ENCODE measurements around the gene TTYH3. TPM values are rescaled to one million over a fixed set of nuclear protein-coding genes. Genes with fewer than 3 reads are reported as not detected.
A peak's percentile ranks its signal among the peaks of the same experiment; 100 is the strongest.

Gene TTYH3
- total and polyA plus RNA-seq, 2 of the 13 experiments (the other 11 are each of a cell fraction or from before 2014, with no cell fraction given): 26.3 to 50.0 TPM

DNA sequence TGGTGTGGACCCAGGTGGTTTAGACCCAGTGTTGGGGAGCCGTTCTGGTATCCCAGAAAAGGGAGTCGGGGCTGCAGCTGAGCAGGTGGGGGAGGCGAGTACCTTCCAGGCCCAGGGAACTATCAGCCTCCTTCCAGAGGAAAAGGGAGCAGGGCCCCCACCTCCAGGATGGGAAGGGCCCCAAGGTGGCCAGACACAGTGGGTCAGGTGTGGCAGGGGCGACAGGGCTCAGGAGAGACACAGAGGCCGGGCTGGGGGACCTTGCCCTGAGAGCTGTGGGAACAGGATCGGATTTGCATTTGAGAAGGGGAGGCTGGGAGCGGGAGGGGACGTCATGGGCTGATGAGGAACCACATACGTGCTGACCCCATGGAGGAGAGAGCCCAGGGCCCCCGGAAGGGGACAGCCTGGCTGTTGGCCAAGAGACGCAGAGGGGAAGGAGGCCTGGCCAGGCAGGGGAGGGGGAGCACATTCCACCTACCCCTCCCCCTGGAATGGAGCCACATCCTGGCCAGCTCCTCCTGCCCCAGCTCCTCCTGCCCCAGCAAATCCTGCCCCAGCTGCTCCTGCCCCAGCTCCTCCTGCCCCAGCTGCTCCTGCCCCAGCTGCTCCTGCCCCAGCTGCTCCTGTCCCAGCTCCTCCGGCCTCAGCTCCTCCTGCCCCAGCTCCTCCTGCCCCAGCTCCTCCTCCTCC is 9.7 kb upstream of the TTYH3 start (continued):
- TF ChIP-seq MYC (CRISPR knock-in tag; IDR thresholded peaks at IDR 0.05; ENCODE audit: borderline replicate concordance) (peak; percentile 82), CBFB (CRISPR knock-in tag; IDR thresholded peaks at IDR 0.05) (peak; percentile 66; the same call in 1 of the 2 replicates), SMARCE1 (IDR thresholded peaks at IDR 0.05; ENCODE audit: borderline replicate concordance) (no peak), ZNF496 (CRISPR knock-in tag; IDR thresholded peaks at IDR 0.05; ENCODE audit: insufficient replicate concordance) (no peak), LCORL (IDR thresholded peaks at IDR 0.05) (no peak), LCORL (CRISPR knock-in tag; IDR thresholded peaks at IDR 0.05) (peak; percentile 97), NR3C1 (CRISPR knock-in tag; IDR thresholded peaks at IDR 0.05) (no peak), SP2 (CRISPR knock-in tag; IDR thresholded peaks at IDR 0.05) (peak; percentile 45; the same call in 1 of the 2 replicates), ZNF616 (CRISPR knock-in tag; IDR thresholded peaks at IDR 0.05; ENCODE audit: low read depth) (no peak), ZNF441 (CRISPR knock-in tag; IDR thresholded peaks at IDR 0.05; ENCODE audit: borderline replicate concordance) (peak; percentile 67), DRAP1 (CRISPR knock-in tag; IDR thresholded peaks at IDR 0.05) (peak; percentile 81), PAXIP1 (CRISPR knock-in tag; conservative IDR thresholded peaks at IDR 0.05) (peak; percentile 95), ZNF232 (CRISPR knock-in tag; IDR thresholded peaks at IDR 0.05; ENCODE audit: borderline replicate concordance) (no peak), ZNF317 (CRISPR knock-in tag; IDR thresholded peaks at IDR 0.05) (no peak), SNRNP70 (IDR thresholded peaks at IDR 0.05; ENCODE audit: low read depth, low read length) (no peak), PAF1 (CRISPR knock-in tag; IDR thresholded peaks at IDR 0.05) (no peak), ZNF451 (CRISPR knock-in tag; IDR thresholded peaks at IDR 0.05) (peak; percentile 74; the same call in 1 of the 2 replicates), ZMYM3 (CRISPR knock-in tag; IDR thresholded peaks at IDR 0.05) (peak; percentile 66; the same call in 1 of the 2 replicates), EZH2 (conservative IDR thresholded peaks at IDR 0.05; ENCODE audit: low read depth, low read length) (no peak), CEBPZ (IDR thresholded peaks at IDR 0.05; ENCODE audit: low read length) (no peak), TEAD3 (CRISPR knock-in tag; optimal IDR thresholded peaks at IDR 0.05; ENCODE audit: borderline replicate concordance) (peak; percentile 98), MTF1 (CRISPR knock-in tag; IDR thresholded peaks at IDR 0.05) (no peak), RCOR2 (CRISPR knock-in tag; IDR thresholded peaks at IDR 0.05) (peak; percentile 58; the same call in 1 of the 2 replicates)
- TF ChIP-seq, protein P1, sequence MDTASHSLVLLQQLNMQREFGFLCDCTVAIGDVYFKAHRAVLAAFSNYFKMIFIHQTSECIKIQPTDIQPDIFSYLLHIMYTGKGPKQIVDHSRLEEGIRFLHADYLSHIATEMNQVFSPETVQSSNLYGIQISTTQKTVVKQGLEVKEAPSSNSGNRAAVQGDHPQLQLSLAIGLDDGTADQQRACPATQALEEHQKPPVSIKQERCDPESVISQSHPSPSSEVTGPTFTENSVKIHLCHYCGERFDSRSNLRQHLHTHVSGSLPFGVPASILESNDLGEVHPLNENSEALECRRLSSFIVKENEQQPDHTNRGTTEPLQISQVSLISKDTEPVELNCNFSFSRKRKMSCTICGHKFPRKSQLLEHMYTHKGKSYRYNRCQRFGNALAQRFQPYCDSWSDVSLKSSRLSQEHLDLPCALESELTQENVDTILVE (CRISPR knock-in tag; IDR thresholded peaks at IDR 0.05): 0 out of 2 replicates have a peak, but pooled peaks have one; percentile 26

All from HepG2 (cell line).